Left ventricle myocardium inferior (tissue), 1 donor: Measurements from ENCODE around the gene SKI. TPM values are rescaled to one million over a fixed set of nuclear protein-coding genes. Genes with fewer than 3 reads are reported as not detected.
A peak's percentile ranks its signal among the peaks of the same experiment; 100 is the strongest.

Experiments
- DNase-seq: peaks from one replicate; pipeline ENCODE4 v3.0.0-alpha.2; 2020
- H3K27ac ChIP-seq: fragments of 200-600 bp; replicated peaks from 2 replicates; pipeline ENCODE4 v1.8.0; 2021
- H3K27me3 ChIP-seq: fragments of 200-600 bp; 2 replicates; pipeline ENCODE4 v1.8.0; 2021; ENCODE audit warnings: low read depth
- H3K36me3 ChIP-seq: fragments of 200-600 bp; 2 replicates; pipeline ENCODE4 v1.8.0; 2021
- H3K4me1 ChIP-seq: fragments of 200-600 bp; 2 replicates; pipeline ENCODE4 v1.8.0; 2021
- H3K4me3 ChIP-seq: fragments of 200-600 bp; 2 replicates; pipeline ENCODE4 v1.8.0; 2021; ENCODE audit warnings: mild to moderate bottlenecking, moderate library complexity
- H3K9me3 ChIP-seq: fragments of 200-600 bp; replicated peaks from 2 replicates; pipeline ENCODE4 v1.8.0; 2021
- CTCF ChIP-seq: fragments of 200-600 bp; IDR thresholded peaks from 2 replicates; pipeline ENCODE4 v1.8.0; 2021; ENCODE audit warnings: antibody characterized with exemption, mild to moderate bottlenecking, borderline replicate concordance
- intact Hi-C: fragments of 100-400 bp; cut with micrococcal nuclease; formaldehyde crosslinking; loops from one replicate; pipeline ENCODE4 v1.11.0; 2022
- total RNA-seq: library from RNA; stranded (reverse); fragmentation: NEBNext Ultra II Directional; extraction: Animal tissue kit (Norgen Biotek cat#: 25700); gene quantifications from one replicate; pipeline ENCODE4 v1.2.1, GENCODE V29; 2021
- donor health status: DM: no; HTN: yes; CAD: no; lungs with severe emphysema.

The SKI gene
- total RNA-seq, 1 donor from 2014 or later: 37.9 TPM

- H3K4me1 ChIP-seq: peaks cover 59% of the 10 kb centered on the region
- no peak for TF ChIP-seq CTCF
- H3K9me3 ChIP-seq: no peaks in the 10 kb centered on the region
- H3K27ac ChIP-seq: peak overlapping the region; percentile 99
- intact Hi-C loops: no loop called here
- H3K4me3 ChIP-seq: peak overlapping the region; percentile 79
- no peak for DNase-seq
- H3K36me3 ChIP-seq: peaks cover 4% of the 10 kb centered on the region
- H3K27me3 ChIP-seq: no peaks in the 10 kb centered on the region
Observed at GRCh38 chr1:2190491-2190976, 37.6 kb upstream of the SKI start.

- intact Hi-C loops: no loop called here
- no peak for DNase-seq
- H3K4me3 ChIP-seq: peak overlapping the region; percentile 11
- H3K36me3 ChIP-seq: no peaks in the 10 kb centered on the region
- TF ChIP-seq CTCF: no peak
- no peaks in the 10 kb centered on the region for H3K9me3 ChIP-seq
- peaks cover 66% of the 10 kb centered on the region for H3K4me1 ChIP-seq
- H3K27me3 ChIP-seq: no peaks in the 10 kb centered on the region
- H3K27ac ChIP-seq: peak overlapping the region; percentile 99
Observed at GRCh38 chr1:2192031-2192995, 35.8 kb upstream of the SKI start.

DNA sequence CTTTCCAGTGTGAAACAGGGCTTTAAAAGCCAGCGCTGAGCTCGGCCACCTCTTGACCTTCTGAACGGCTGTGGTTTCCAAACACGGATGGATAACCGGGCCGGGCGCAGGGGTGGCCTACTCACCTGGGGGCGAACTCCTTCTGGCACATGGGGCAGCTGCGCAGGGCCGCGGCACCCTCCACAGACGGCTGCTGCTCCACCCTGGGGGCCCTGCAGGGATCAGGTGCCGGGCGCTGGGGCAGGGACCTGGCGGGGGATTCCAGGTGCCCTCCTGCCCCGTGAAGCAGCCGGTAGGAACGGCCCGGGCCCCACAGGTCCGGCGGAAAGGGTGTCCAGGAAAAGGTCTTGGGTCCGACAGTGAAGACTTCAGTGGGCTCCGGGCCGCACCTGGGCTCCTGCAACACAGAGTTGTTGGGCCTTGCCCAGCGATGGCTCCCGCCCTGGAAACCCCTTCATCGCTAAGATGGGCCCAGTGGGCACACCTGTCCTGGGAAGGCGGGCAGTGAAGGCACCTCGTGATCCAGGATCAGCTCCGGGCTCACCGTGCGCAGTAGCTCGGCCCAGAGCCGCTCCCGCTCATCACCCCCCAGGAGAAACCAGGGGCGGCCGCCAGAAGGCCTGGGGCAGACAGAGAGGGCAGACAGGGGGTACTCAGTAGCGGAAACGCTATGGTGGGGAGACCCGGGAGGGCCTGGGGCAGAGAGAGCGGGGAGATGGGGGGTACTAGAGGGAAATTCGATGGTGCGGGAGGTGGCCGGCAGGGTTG, 34.4 kb upstream of the SKI start:
- DNase-seq: no peak
- Histone ChIP-seq H3K27ac (peak overlapping the region; percentile 99), H3K9me3 (no peaks in the 10 kb centered on the region), H3K4me1 (peaks cover 71% of the 10 kb centered on the region), H3K36me3 (no peaks in the 10 kb centered on the region), H3K4me3 (peak overlapping the region; percentile 86), H3K27me3 (no peaks in the 10 kb centered on the region)
- intact Hi-C loops: no loop called here
- no peak for TF ChIP-seq CTCF

GRCh38 chr1:2194319-2194897, 33.7 kb upstream of the SKI start, which contains the start of gene FAAP20:
Gene FAAP20 (minus strand): TSS chr1:2194772. CDS start chr1:2194749, 23 bp downstream.
- peak within 1 kb of the TSS; percentile 99 for H3K27ac ChIP-seq
- DNase-seq: peak; percentile 77
- TF ChIP-seq CTCF: no peak
- peaks cover 71% of the 10 kb centered on the region for H3K4me1 ChIP-seq
- peak within 1 kb of the TSS; percentile 86 for H3K4me3 ChIP-seq
- H3K27me3 ChIP-seq: no peaks in the 10 kb centered on the region
- intact Hi-C loops: no loop called here
- no peaks in the 10 kb centered on the region for H3K36me3 ChIP-seq
- H3K9me3 ChIP-seq: no peaks in the 10 kb centered on the region

DNA sequence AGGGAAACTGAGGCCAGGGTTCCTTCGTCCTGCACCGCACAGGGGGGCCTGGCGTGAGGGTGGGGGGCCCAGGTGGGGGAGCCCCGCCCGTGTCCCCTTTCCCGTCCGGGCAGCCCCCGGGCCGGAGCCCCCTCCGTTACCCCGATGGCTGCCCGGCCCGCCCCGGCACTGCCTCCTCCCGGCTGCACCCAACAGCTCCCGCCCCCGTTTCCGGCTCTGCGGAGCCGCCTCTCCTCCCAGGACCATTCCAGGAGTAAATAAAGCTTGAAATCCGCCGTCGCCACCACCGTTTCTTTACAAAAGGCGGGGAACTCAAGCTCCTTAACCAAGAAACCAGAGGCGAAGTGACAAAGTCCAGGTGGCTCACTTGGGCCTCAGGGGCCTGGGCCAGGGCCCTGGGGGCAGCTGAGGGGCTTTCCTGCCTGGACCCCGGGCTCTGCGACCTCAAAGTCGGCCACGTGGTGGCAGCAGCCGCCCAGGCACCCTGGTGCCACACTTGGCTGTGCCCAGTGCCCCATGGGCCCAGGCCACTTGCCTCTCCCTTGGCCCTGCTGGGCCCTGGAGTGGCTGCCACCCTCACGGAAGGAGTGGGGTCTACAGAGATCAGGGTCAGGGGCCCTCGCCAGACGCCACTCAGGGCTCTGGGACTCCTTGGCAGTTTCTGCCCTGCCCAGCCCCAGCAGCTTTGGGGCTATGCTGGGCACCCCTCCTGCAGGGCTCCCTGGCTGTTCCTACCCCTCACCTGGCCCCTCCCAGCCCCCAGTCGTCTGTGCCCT, 33.0 kb upstream of the SKI start:
- peak; percentile 96 for TF ChIP-seq CTCF
- Histone ChIP-seq H3K27ac (peak overlapping the region; percentile 99), H3K4me1 (peaks cover 73% of the 10 kb centered on the region), H3K27me3 (no peaks in the 10 kb centered on the region), H3K4me3 (peak overlapping the region; percentile 86), H3K36me3 (no peaks in the 10 kb centered on the region), H3K9me3 (no peaks in the 10 kb centered on the region)
- peak; percentile 91 for DNase-seq
- intact Hi-C loops: loop anchor here (5.0 kb wide), 1 partner anchor 187 kb away; no protein-coding TSS in a partner anchor
